ENCODE data around the gene RNF213.
"Not testable (repeated sequence)": the region's sequence is repeated elsewhere in the genome, so short reads cannot be mapped to it uniquely, and the experiment has no call there.

The RNF213 gene

GRCh38 chr17:80323982-80324381 lies 63.3 kb downstream of the RNF213 start:
- no peak for DNase-seq

- DNase-seq, result no peak
These were observed 66.9 kb downstream of the RNF213 start for GRCh38 chr17:80327518-80327917.

GRCh38 chr17:80328634-80329380 lies 68.2 kb downstream of the RNF213 start:
- no peak for DNase-seq

GRCh38 chr17:80329421-80329820 lies 68.8 kb downstream of the RNF213 start:
- DNase-seq, result not testable (repeated sequence)

- DNase-seq, result no peak
These were observed 69.6 kb downstream of the RNF213 start for GRCh38 chr17:80330276-80330675.

- DNase-seq, result not testable (repeated sequence)
These were observed 70.3 kb downstream of the RNF213 start for GRCh38 chr17:80330938-80331337.

- no peak for DNase-seq
These were observed 71.2 kb downstream of the RNF213 start for GRCh38 chr17:80331820-80332219.

GRCh38 chr17:80337195-80337895 lies 76.7 kb downstream of the RNF213 start:
- no peak for DNase-seq

- no peak for DNase-seq
These were observed 78.5 kb downstream of the RNF213 start for GRCh38 chr17:80339118-80339517.

- DNase-seq, result no peak
These were observed 79.2 kb downstream of the RNF213 start for GRCh38 chr17:80339731-80340456.

GRCh38 chr17:80345321-80345720 lies 84.7 kb downstream of the RNF213 start:
- DNase-seq, result no peak

- no peak for DNase-seq
These were observed 85.3 kb downstream of the RNF213 start for GRCh38 chr17:80345841-80346497.

- DNase-seq, result no peak
These were observed 86.0 kb downstream of the RNF213 start for GRCh38 chr17:80346498-80347275.

- DNase-seq, result no peak
These were observed 86.9 kb downstream of the RNF213 start for GRCh38 chr17:80347536-80347935.

GRCh38 chr17:80347948-80348351 lies 87.3 kb downstream of the RNF213 start:
- no peak for DNase-seq

GRCh38 chr17:80348551-80349150 lies 88.0 kb downstream of the RNF213 start:
- DNase-seq, result no peak

GRCh38 chr17:80349151-80349651 lies 88.5 kb downstream of the RNF213 start:
- DNase-seq, result no peak

GRCh38 chr17:80349751-80350150 lies 89.1 kb downstream of the RNF213 start:
- DNase-seq, result no peak

- no peak for DNase-seq
These were observed 91.7 kb downstream of the RNF213 start for GRCh38 chr17:80352216-80352895.

GRCh38 chr17:80352991-80353665 lies 92.5 kb downstream of the RNF213 start:
- DNase-seq, result no peak
